PC-9 (cell line): ENCODE data around the gene ERAP2. TPM values are rescaled to one million over a fixed set of nuclear protein-coding genes. Genes with fewer than 3 reads are reported as not detected.

Experiments
- BruUV-seq: library from RNA; stranded (reverse); fragments of 400-500 nt; replicated peaks from 2 replicates; lab custom pipeline; 2021; lab: Mats Ljungman, UMichigan
- CTCF ChIA-PET: fragments of 300-600 bp; sonication (Branson Sonifier 250); formaldehyde crosslinking; loops from one replicate; lab custom pipeline; 2022; ENCODE audit warnings: antibody characterized with exemption; lab: Charles Lee
- POLR2A ChIA-PET: fragments of 300-600 bp; sonication (Branson Sonifier 250); formaldehyde crosslinking; loops from one replicate; lab custom pipeline; 2022; ENCODE audit warnings: antibody characterized with exemption; ENCODE audit not compliant: unreplicated experiment; lab: Charles Lee
- DNase-seq, 2 experiments: peaks; one replicate each; pipeline versions ENCODE4 v3.0.0 to v3.0.0-alpha.2; 2015 to 2022; ENCODE audit warnings: mixed read lengths in 1 of 2
- H2AFZ ChIP-seq: fragments of 200-600 bp; sonication (generic); 2 replicates; pipeline ENCODE4 v1.8.1; 2017; ENCODE audit warnings: antibody characterized with exemption
- H3F3A ChIP-seq: fragments of 200-600 bp; sonication (generic); 2 replicates; pipeline ENCODE4 v1.8.1; 2017; ENCODE audit warnings: antibody characterized with exemption, mild to moderate bottlenecking, low read depth; ENCODE audit not compliant: insufficient read depth
- H3K27ac ChIP-seq: fragments of 200-600 bp; sonication (generic); 2 replicates; pipeline ENCODE4 v1.6.1; 2016; ENCODE audit warnings: mixed run types
- H3K27me3 ChIP-seq: fragments of 200-600 bp; sonication (generic); 2 replicates; pipeline ENCODE4 v1.6.1; 2016; ENCODE audit warnings: low read depth, mixed run types; ENCODE audit not compliant: insufficient read depth
- H3K36me3 ChIP-seq: fragments of 200-600 bp; sonication (generic); 2 replicates; pipeline ENCODE4 v1.6.1; 2016; ENCODE audit warnings: low read depth, mixed run types
- H3K4me1 ChIP-seq: fragments of 200-600 bp; sonication (generic); replicated peaks from 2 replicates; pipeline ENCODE4 v1.6.1; 2016; ENCODE audit warnings: mixed run types; ENCODE audit not compliant: insufficient read depth
- H3K4me2 ChIP-seq: fragments of 200-600 bp; sonication (generic); 2 replicates; pipeline ENCODE4 v1.6.1; 2017; ENCODE audit warnings: mixed run types
- H3K4me3 ChIP-seq: fragments of 200-600 bp; sonication (generic); 2 replicates; pipeline ENCODE4 v1.6.1; 2016; ENCODE audit warnings: mixed run types
- H3K79me2 ChIP-seq: fragments of 200-600 bp; sonication (generic); 2 replicates; pipeline ENCODE4 v1.6.1; 2017; ENCODE audit warnings: low read depth, mixed run types
- H3K9me2 ChIP-seq: fragments of 200-600 bp; sonication (generic); 2 replicates; pipeline ENCODE4 v1.8.1; 2017; ENCODE audit warnings: mild to moderate bottlenecking; ENCODE audit not compliant: insufficient read depth
- H3K9me3 ChIP-seq: fragments of 200-600 bp; sonication (generic); 2 replicates; pipeline ENCODE4 v1.8.1; 2016; ENCODE audit warnings: low read depth; ENCODE audit not compliant: insufficient read depth
- H4K20me1 ChIP-seq: fragments of 200-600 bp; sonication (generic); 2 replicates; pipeline ENCODE4 v1.8.1; 2017; ENCODE audit not compliant: insufficient read depth
- EZH2 ChIP-seq: fragments of 200-600 bp; sonication (generic); IDR thresholded peaks from 2 replicates; pipeline ENCODE4 v1.8.0; 2017; ENCODE audit warnings: antibody characterized with exemption, low read depth
- intact Hi-C: fragments of 100-400 bp; cut with micrococcal nuclease; formaldehyde crosslinking; loops from one replicate; pipeline ENCODE4 v1.10.0; 2022; ENCODE audit not compliant: unreplicated experiment
- total RNA-seq: library from RNA; stranded (reverse); gene quantifications from 2 replicates; pipeline ENCODE4 v1.2.3, GENCODE V29; 2021
- TF ChIP-seq, protein P1 (sequence below): fragments of 200-600 bp; sonication (generic); conservative IDR thresholded peaks from 2 replicates; pipeline ENCODE4 v1.6.1; 2017; ENCODE audit warnings: mixed run types, antibody characterized with exemption, mild to moderate bottlenecking, moderate library complexity

ERAP2 gene
- total RNA-seq, 1 experiment from 2014 or later = 48.2 TPM

DNA sequence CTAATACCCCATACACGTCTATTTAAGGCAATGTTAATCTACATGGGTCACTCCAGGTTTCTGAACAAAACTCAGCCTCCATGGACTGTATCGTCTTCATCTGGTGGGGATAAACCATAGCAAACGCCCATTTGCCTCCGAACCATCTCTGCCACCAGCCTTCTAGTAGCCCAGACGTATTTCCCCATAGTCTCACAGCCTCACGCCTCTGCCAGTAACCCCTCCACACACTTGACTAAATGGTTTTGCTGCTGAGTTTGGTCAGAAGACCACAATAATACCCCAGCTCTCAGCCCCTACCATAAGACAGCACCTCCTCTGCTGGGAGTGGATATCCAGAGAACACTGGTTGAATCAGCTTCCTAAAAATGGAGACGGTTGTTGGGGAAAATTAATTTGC lies 8.7 kb downstream of the ERAP2 start:
- POLR2A ChIA-PET = no interaction called here
- peaks cover 7% of the 10 kb centered on the region; the same call in 1 of the 2 replicates for H3K9me3 ChIP-seq
- no peak for DNase-seq
- CTCF ChIA-PET = no interaction called here
- H4K20me1 ChIP-seq = no peaks in the 10 kb centered on the region
- peaks cover 13% of the 10 kb centered on the region; the same call in 1 of the 2 replicates for H3F3A ChIP-seq
- no peaks in the 10 kb centered on the region for H3K27me3 ChIP-seq
- peaks cover 21% of the 10 kb centered on the region for H3K4me1 ChIP-seq
- H3K27ac ChIP-seq = no peak overlapping the region
- intact Hi-C loops = no loop called here
- no peak overlapping the region for H2AFZ ChIP-seq
- H3K9me2 ChIP-seq = no peaks in the 10 kb centered on the region
- H3K4me3 ChIP-seq = no peak overlapping the region
- no peaks in the 10 kb centered on the region for H3K79me2 ChIP-seq
- TF ChIP-seq EZH2 = no peak
- TF ChIP-seq, protein P1, sequence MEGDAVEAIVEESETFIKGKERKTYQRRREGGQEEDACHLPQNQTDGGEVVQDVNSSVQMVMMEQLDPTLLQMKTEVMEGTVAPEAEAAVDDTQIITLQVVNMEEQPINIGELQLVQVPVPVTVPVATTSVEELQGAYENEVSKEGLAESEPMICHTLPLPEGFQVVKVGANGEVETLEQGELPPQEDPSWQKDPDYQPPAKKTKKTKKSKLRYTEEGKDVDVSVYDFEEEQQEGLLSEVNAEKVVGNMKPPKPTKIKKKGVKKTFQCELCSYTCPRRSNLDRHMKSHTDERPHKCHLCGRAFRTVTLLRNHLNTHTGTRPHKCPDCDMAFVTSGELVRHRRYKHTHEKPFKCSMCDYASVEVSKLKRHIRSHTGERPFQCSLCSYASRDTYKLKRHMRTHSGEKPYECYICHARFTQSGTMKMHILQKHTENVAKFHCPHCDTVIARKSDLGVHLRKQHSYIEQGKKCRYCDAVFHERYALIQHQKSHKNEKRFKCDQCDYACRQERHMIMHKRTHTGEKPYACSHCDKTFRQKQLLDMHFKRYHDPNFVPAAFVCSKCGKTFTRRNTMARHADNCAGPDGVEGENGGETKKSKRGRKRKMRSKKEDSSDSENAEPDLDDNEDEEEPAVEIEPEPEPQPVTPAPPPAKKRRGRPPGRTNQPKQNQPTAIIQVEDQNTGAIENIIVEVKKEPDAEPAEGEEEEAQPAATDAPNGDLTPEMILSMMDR = no peak
- no peak overlapping the region for H3K4me2 ChIP-seq
- H3K36me3 ChIP-seq = no peaks in the 10 kb centered on the region
- BruUV-seq = no TSS peak

DNA sequence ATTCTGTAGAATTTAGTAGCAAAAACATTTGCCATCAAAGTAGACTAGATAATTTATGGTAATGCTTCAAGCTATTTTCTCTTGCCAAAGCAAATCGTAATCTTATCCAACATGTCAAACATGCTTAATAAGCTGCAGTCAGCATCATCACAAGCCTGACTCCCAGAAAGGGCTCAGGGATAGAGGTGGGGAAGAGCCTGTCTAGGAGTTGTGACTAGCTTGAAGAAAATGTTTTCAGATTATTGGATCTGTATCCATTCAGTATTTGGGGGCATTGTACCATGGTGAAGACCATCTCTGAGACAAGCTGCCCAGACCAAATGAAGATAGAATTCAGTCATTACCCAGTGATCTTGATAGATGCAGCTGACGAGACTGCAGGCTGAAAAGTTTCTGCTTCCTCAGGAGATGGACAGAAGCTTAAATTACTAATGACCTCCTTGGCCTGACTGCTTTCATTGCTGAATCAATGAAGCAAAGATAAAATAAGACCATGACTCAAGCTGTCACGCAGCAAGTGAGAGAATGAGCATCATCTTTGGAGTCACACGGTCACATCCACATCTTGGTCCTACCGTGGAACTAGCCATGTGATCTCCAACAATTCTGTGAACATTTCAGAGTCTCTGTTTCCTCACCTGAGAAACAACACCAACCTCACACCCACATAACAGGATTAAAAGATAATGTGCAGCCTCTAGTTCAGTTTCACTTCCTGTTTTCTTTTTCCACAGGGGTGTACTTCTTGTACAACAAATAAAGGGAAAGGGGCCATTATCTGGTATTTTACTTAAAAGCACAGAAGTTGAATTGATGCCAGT lies 9.4 kb downstream of the ERAP2 start:
- peaks cover 4% of the 10 kb centered on the region; the same call in 1 of the 2 replicates for H3K9me3 ChIP-seq
- no peak for DNase-seq
- no TSS peak for BruUV-seq
- no peaks in the 10 kb centered on the region for H3K36me3 ChIP-seq
- ChIA-PET POLR2A (no interaction called here), CTCF (no interaction called here)
- TF ChIP-seq, protein P1 = no peak
- TF ChIP-seq EZH2 = no peak
- H4K20me1 ChIP-seq = no peaks in the 10 kb centered on the region
- peaks cover 14% of the 10 kb centered on the region for H3K4me1 ChIP-seq
- no peaks in the 10 kb centered on the region for H3K79me2 ChIP-seq
- no peaks in the 10 kb centered on the region for H3K27me3 ChIP-seq
- H3K27ac ChIP-seq = no peak overlapping the region
- no peak overlapping the region for H3K4me2 ChIP-seq
- H3K4me3 ChIP-seq = no peak overlapping the region
- H3K9me2 ChIP-seq = no peaks in the 10 kb centered on the region
- peaks cover 6% of the 10 kb centered on the region; the same call in 1 of the 2 replicates for H3F3A ChIP-seq
- H2AFZ ChIP-seq = no peak overlapping the region
- intact Hi-C loops = no loop called here

DNA sequence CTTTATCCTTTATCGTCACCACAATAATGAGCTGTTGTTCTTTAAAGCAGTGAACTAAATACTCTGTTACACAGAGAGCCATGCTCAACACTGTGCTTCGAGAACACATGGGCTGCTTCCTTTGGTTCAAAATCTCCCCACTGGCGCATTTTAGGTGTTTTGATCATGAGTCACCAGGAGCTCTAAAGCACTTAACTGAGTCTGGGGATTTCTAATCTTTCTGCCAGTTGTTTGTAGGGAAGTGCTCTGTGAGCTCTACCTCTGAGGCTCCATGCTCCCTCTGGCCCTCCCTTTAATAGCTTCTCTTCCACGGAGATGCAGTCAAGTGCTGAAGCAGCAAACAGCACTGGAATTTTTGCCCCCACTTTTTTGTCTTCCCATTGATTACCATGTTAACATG lies 17.0 kb downstream of the ERAP2 start:
- Histone ChIP-seq H2AFZ (no peak overlapping the region), H3K4me3 (no peak overlapping the region), H3K9me2 (no peaks in the 10 kb centered on the region; the same call in 1 of the 2 replicates), H3K79me2 (no peaks in the 10 kb centered on the region), H3K27ac (no peak overlapping the region), H3F3A (no peaks in the 10 kb centered on the region), H3K4me1 (no peaks in the 10 kb centered on the region), H3K27me3 (no peaks in the 10 kb centered on the region), H4K20me1 (no peaks in the 10 kb centered on the region), H3K9me3 (no peaks in the 10 kb centered on the region), H3K4me2 (no peak overlapping the region), H3K36me3 (no peaks in the 10 kb centered on the region)
- BruUV-seq = no TSS peak
- intact Hi-C loops = no loop called here
- TF ChIP-seq, protein P1 = no peak
- no peak for TF ChIP-seq EZH2
- no peak for DNase-seq
- POLR2A ChIA-PET = interaction anchor here (0.7 kb wide), 1 partner anchor 12 kb away, joined by 4 read pairs; no protein-coding TSS in a partner anchor
- CTCF ChIA-PET = no interaction called here
